ENCODE results near the gene PRDM16.

PRDM16 gene

GRCh38 chr1:3096345-3096744 is 27.3 kb downstream of the PRDM16 start:
- Histone ChIP-seq H3K36me3 (ENCODE audit: insufficient read depth, low read length) (no peaks in the 10 kb centered on the region), H4K20me1 (ENCODE audit: insufficient read depth, low read length, poor library complexity, severe bottlenecking) (peaks cover 5% of the 10 kb centered on the region), H3K4me3 (ENCODE audit: low read length, poor library complexity, severe bottlenecking) (no peak overlapping the region), H3K4me2 (ENCODE audit: low read depth, low read length, poor library complexity, severe bottlenecking) (no peak overlapping the region), H2AFZ (ENCODE audit: low read length) (no peak overlapping the region), H3K27me3 (ENCODE audit: insufficient read depth, low read length, poor library complexity, severe bottlenecking) (no peaks in the 10 kb centered on the region), H3K4me1 (ENCODE audit: insufficient read depth, low read length, poor library complexity, severe bottlenecking) (peaks cover 7% of the 10 kb centered on the region), H3K9me2 (replicated peaks; ENCODE audit: low read depth, low read length) (no peaks in the 10 kb centered on the region), H3K79me2 (ENCODE audit: insufficient read depth, low read length) (peaks cover 54% of the 10 kb centered on the region; the same call in 1 of the 2 replicates), H3F3A (ENCODE audit: low read depth) (no peaks in the 10 kb centered on the region), H3K9me3 (ENCODE audit: insufficient read depth, low read depth, low read length) (no peaks in the 10 kb centered on the region), H3K9ac (ENCODE audit: low read depth, low read length, poor library complexity, severe bottlenecking) (no peak overlapping the region)
- TF ChIP-seq CTCF (conservative IDR thresholded peaks at IDR 0.05; ENCODE audit: low read length) (no peak), EZH2phosphoT487 (IDR thresholded peaks at IDR 0.05; ENCODE audit: borderline replicate concordance) (no peak)

GRCh38 chr1:3097231-3097630 is 28.2 kb downstream of the PRDM16 start:
- Histone ChIP-seq H3F3A (ENCODE audit: low read depth) (no peaks in the 10 kb centered on the region), H3K4me1 (ENCODE audit: insufficient read depth, low read length, poor library complexity, severe bottlenecking) (peaks cover 7% of the 10 kb centered on the region), H3K36me3 (ENCODE audit: insufficient read depth, low read length) (no peaks in the 10 kb centered on the region), H3K9me3 (ENCODE audit: insufficient read depth, low read depth, low read length) (no peaks in the 10 kb centered on the region), H3K79me2 (ENCODE audit: insufficient read depth, low read length) (peaks cover 52% of the 10 kb centered on the region; the same call in 1 of the 2 replicates), H2AFZ (ENCODE audit: low read length) (no peak overlapping the region), H3K9ac (ENCODE audit: low read depth, low read length, poor library complexity, severe bottlenecking) (no peak overlapping the region), H3K4me2 (ENCODE audit: low read depth, low read length, poor library complexity, severe bottlenecking) (no peak overlapping the region), H3K9me2 (replicated peaks; ENCODE audit: low read depth, low read length) (no peaks in the 10 kb centered on the region), H3K4me3 (ENCODE audit: low read length, poor library complexity, severe bottlenecking) (no peak overlapping the region), H3K27me3 (ENCODE audit: insufficient read depth, low read length, poor library complexity, severe bottlenecking) (no peaks in the 10 kb centered on the region), H4K20me1 (ENCODE audit: insufficient read depth, low read length, poor library complexity, severe bottlenecking) (peaks cover 5% of the 10 kb centered on the region)
- TF ChIP-seq EZH2phosphoT487 (IDR thresholded peaks at IDR 0.05; ENCODE audit: borderline replicate concordance) = no peak
- no peak for TF ChIP-seq CTCF (conservative IDR thresholded peaks at IDR 0.05; ENCODE audit: low read length)

GRCh38 chr1:3097861-3098260 is 28.9 kb downstream of the PRDM16 start:
- no peak overlapping the region for H3K4me3 ChIP-seq (ENCODE audit: low read length, poor library complexity, severe bottlenecking)
- no peak overlapping the region for H2AFZ ChIP-seq (ENCODE audit: low read length)
- peaks cover 46% of the 10 kb centered on the region; the same call in 1 of the 2 replicates for H3K79me2 ChIP-seq (ENCODE audit: insufficient read depth, low read length)
- peaks cover 7% of the 10 kb centered on the region for H3K4me1 ChIP-seq (ENCODE audit: insufficient read depth, low read length, poor library complexity, severe bottlenecking)
- no peak overlapping the region for H3K4me2 ChIP-seq (ENCODE audit: low read depth, low read length, poor library complexity, severe bottlenecking)
- peaks cover 5% of the 10 kb centered on the region for H4K20me1 ChIP-seq (ENCODE audit: insufficient read depth, low read length, poor library complexity, severe bottlenecking)
- no peaks in the 10 kb centered on the region for H3K9me2 ChIP-seq (replicated peaks; ENCODE audit: low read depth, low read length)
- no peak overlapping the region for H3K9ac ChIP-seq (ENCODE audit: low read depth, low read length, poor library complexity, severe bottlenecking)
- H3K27me3 ChIP-seq (ENCODE audit: insufficient read depth, low read length, poor library complexity, severe bottlenecking) = no peaks in the 10 kb centered on the region
- no peaks in the 10 kb centered on the region for H3F3A ChIP-seq (ENCODE audit: low read depth)
- no peak for TF ChIP-seq EZH2phosphoT487 (IDR thresholded peaks at IDR 0.05; ENCODE audit: borderline replicate concordance)
- H3K9me3 ChIP-seq (ENCODE audit: insufficient read depth, low read depth, low read length) = no peaks in the 10 kb centered on the region
- H3K36me3 ChIP-seq (ENCODE audit: insufficient read depth, low read length) = no peaks in the 10 kb centered on the region

- Histone ChIP-seq H3K27me3 (ENCODE audit: insufficient read depth, low read length, poor library complexity, severe bottlenecking) (no peaks in the 10 kb centered on the region), H3K9me3 (ENCODE audit: insufficient read depth, low read depth, low read length) (no peaks in the 10 kb centered on the region), H4K20me1 (ENCODE audit: insufficient read depth, low read length, poor library complexity, severe bottlenecking) (peaks cover 5% of the 10 kb centered on the region)
These were observed 30.9 kb downstream of the PRDM16 start for GRCh38 chr1:3099861-3100260.

More at GRCh38 chr1:3099861-3100260, 30.9 kb downstream of the PRDM16 start:
- Histone ChIP-seq H3K36me3 (ENCODE audit: insufficient read depth, low read length) (no peaks in the 10 kb centered on the region), H3K4me2 (ENCODE audit: low read depth, low read length, poor library complexity, severe bottlenecking) (no peak overlapping the region), H2AFZ (ENCODE audit: low read length) (no peak overlapping the region), H3F3A (ENCODE audit: low read depth) (no peaks in the 10 kb centered on the region), H3K4me1 (ENCODE audit: insufficient read depth, low read length, poor library complexity, severe bottlenecking) (no peaks in the 10 kb centered on the region), H3K79me2 (ENCODE audit: insufficient read depth, low read length) (peaks cover 36% of the 10 kb centered on the region; the same call in 1 of the 2 replicates), H3K4me3 (ENCODE audit: low read length, poor library complexity, severe bottlenecking) (no peak overlapping the region), H3K9ac (ENCODE audit: low read depth, low read length, poor library complexity, severe bottlenecking) (no peak overlapping the region), H3K9me2 (replicated peaks; ENCODE audit: low read depth, low read length) (no peaks in the 10 kb centered on the region)
- TF ChIP-seq EZH2phosphoT487 (IDR thresholded peaks at IDR 0.05; ENCODE audit: borderline replicate concordance) (no peak), CTCF (conservative IDR thresholded peaks at IDR 0.05; ENCODE audit: low read length) (no peak)
